ENCODE data around the gene LDAF1.

Gene LDAF1

DNA sequence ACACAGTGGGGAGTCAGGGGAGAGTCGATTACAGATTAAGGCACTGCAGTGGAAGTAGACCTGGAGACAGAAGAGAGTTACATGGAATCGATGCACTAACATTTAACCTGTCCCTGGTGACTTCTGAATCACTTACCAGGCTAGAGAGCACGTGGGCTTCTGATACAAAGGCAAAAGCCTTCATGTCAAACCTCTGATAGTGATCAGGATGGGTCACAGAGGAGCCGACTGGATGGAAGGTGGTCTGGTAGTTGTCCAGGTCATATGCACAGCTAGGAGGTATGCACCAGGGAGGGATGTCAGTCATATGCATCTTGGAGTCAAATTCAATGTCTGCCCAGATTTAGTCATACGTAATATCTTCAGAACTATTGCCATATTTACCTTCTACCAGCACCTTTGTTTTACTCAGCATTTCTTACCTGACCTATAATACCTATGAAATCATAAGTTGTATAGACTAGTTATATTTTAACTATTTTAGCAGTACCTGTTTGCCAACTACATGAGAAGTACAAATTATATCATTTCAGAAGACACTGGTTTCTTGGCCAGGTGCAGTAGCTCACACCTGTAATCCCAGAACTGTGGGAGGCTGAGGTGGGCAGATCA is 41.2 kb downstream of the LDAF1 start:
- DNase-seq = no peak

DNA sequence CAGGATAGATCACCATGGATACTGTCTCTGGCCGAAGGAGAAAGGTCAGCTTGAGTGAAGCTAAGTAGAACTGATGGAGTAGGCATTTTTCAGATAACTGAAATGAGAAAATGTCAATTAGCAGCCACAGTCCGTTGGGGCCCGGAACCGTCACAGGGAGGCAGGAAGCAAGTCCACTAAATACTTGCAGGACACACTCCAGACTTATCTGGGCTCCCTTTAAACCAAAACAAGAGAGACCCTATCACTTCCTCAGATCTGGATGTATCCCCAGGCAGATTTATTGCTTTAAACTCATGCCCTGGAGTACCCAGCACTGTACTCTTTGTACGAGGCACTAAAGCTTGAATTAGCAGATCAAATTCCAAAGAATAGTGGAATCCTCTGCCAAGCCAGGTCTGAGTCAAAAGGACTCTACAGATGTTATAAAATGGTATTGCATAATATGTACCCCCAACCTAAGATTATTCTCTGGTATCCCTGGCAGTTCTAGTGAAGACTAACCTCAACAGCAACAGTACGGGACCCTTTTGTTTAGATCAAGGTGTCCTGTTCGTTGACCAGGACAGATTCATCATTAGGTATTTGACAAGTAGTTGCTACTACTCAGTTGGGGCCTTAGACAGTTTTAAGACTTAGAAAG is 44.8 kb downstream of the LDAF1 start:
- no peak for DNase-seq

DNA sequence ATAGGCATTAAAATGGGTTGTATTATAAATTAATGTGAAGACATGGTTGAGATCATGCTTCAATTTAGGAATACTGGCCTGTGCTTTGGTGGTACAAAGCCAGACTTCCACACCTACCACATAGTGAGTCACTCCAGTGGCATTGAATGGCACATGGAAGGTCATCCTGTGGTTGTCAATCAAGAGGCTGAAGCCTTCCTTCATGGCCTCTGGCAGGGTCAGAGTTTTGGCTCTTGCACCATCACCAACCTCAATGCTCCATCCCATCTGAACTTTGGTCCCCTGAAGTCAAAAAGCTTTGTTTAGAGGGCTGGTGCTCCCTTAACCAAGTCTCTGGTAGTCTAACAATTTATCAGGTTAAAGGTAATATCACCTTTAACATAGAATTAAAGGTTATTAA is 46.8 kb downstream of the LDAF1 start:
- no peak for DNase-seq

DNA sequence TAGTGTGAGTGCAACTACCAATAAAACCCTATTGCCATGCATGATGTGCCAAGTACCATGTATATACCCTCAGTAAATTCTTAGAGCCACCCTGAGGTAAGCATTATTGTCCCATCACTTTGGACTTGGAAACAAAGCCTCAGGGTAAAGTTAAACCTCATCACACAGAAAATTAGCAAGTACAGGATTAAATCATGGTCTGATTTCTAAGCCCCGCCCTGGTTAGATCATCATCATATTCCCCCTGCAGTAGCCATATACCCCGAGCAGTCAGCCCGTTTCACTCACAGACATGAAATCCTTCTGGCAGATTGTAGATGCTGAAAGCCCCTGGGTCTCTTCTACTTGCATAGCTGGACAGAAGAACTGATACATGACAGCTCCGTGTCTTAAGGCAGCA is 48.1 kb downstream of the LDAF1 start:
- no peak for DNase-seq

DNA sequence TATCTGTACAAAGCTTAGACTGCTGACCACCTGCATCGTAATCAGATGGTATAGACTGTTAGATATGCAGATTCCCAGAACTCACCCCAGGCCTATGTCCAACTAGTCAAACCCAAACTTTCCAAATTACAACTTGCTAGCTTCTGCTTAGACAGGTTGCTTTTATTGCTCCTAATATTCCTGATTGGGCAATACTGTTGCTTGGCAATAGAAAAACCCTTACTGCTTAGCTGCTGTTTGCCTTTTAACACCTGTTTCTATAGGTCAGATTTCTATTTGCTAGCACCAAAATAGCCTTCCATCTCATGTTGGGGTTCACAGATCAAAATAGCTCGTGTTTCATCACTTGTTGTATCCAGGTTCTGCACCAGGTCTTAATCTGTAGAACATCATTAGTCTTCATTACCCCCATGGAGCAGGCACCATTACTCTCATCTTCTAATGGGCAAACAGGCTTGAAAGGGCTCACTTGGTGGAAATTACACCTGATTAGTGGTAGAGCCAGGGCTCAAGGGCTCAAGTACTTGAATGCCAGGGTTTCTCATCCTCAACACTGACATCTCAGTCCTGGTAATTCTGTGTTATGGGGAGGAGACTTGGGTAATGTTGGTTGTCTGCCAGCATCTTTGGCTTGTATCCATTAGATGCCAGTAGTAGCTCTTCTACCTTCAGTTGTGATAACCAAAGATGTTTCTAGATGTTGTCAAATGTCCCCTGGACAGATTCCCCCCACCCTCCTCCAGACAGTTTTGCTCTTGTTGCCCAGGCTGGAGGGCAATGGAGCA is 50.2 kb downstream of the LDAF1 start:
- no peak for DNase-seq

DNA sequence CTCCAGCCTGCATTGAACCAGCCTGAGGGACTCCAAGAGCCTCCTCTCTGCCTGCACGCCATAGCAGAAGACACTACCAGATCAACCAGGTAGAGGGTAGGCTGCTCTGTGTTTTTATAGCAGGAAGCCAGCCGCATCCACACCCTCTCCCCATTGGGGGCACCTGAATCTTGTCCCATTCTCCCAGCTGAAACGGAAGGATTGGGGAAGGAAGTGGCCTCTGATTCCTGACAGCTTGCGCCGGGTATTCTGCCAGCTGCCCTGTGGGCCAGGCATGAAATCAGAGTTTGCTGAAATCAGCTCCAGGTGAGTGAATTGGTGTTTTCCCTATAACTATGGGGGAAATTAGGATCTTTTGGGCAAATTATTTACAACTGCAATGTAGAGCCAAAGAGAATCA is 53.0 kb downstream of the LDAF1 start, which contains the start of gene ZP2:
ZP2 (minus strand) TSS at position 89 of the 400 bp plus-strand sequence; CDS start at position 62, 27 bp downstream.
- no peak for DNase-seq

DNA sequence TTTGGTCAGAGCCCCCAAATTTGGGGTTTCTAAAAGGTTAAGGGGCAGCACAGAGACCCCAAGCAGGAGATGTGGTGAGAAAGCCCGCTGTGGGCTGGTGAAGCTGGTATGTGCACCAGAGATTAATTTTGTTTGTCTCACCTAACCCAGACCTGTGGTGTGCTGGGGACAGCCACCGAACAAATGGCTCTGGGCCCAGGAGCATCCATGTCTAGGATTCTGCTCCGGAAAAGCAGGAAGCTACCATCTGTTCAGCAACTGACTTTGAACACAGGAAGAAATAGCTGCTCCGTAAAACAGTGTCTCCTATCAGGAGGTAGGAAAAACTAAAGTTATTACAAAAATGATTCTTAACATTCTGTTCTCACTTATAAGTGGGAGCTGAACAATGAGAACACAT is 55.6 kb downstream of the LDAF1 start:
- no peak for DNase-seq

DNA sequence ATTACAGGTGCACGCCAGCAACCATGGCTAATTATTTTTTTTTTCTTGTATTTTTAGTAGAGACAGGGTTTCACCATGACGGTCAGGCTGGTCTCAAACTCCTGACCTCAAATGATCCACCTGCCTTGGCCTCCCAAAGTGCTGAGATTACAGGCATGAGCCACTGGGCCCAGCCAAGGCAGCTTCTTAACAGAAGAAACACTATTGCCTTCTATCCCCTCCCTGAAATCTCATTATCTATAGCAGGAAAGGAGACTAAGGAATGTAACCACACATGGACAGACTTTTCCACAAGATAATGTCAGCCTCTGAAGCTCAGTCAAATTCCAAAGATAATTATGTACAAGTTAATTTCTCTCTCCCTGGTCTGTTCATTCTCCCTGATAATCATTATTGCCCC is 58.6 kb downstream of the LDAF1 start:
- no peak for DNase-seq

DNA sequence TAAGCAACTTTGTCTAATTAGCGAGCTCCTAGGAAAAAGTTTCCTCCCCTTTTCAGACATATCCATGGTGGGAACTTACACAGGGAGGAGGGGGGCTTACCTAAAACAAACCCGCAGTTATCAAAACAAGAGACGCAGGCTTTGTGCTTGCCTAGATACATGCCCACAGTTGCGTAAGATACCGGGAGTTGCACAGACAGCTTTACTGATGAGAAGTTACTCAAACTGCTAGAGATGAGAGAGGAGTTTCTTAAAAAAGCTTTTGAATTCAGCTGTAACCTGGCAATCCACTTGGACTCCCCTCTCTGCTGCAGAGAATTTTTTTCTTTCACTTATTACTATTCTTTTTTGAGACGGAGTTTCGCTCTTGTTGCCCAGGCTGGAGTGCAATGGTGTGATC is 59.7 kb downstream of the LDAF1 start:
- DNase-seq = no peak

DNA sequence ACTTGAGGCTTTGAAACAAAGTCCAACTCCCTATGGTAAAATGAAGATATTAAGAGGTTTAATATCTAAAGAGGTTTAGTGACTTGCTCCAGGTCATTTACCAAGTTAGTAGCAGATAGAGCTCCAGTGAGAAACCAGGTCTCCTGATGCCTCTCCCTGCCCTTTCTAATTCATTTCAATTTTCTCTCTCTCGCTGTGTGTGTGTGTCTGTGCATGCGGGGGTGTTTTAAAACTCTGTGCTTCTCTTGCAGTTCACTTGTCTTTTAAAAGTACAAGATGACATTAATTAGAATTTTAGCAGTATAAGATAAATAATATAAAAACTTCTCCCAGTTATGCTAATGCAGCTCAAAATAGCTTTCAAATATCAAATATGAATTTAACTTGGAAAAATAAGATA is 61.1 kb downstream of the LDAF1 start:
- no peak for DNase-seq

DNA sequence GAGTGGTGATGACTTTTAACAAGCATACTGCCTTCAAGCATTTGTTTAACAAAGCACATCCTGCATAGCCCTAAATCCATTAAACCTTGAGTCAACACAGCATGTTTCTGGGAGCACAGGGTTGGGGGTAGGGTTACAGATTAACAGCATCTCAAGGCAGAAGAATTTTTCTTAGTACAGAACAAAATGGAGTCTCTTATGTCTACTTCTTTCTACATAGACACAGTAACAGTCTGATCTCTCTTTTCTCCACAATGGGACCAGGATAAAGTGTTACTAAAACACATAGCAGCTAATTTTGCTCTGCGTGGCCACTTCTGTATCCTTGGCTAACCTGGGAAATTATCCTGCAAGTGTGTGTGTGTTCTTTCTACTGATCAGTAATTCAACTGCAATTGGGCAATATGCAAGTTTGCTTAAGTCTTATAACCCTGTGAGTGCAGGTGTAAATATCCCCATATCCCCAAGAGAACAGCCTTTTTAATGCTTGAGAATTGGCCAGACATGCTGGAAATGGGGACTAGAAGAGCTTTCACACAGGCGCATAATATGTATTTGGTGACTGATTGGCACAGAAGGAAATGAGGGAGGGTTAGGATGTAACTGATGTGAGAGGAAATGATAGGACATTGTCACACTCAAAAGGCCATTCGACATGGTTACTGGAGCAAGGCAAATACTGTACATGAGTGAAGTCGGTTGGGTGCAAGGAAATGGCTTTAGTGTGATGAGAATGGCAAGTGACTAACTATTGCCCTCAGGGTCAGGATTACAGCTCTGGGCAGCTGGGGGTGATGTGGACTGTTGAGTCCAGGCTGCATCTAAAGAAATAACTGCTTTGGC is 64.2 kb downstream of the LDAF1 start:
- no peak for DNase-seq

DNA sequence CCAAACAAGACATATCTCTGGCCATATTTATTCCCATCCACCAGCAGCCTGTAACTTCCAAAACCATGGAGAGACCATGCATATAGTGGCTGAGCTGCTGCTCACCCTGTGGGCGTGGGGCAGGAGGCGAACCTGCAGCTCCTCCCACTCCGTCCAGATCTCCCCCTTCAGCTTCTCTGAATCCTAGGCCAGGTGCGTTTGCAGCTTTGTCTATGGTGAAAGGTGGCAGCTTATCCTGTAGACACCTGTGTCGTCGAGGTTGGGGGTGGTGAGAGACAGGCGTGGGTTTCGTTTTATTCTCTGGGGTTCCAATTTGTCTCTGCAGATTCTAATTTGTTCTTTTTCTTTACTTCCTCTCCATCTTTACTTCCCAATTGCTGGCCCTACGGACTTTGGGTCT is 65.3 kb downstream of the LDAF1 start:
- DNase-seq = no peak

DNA sequence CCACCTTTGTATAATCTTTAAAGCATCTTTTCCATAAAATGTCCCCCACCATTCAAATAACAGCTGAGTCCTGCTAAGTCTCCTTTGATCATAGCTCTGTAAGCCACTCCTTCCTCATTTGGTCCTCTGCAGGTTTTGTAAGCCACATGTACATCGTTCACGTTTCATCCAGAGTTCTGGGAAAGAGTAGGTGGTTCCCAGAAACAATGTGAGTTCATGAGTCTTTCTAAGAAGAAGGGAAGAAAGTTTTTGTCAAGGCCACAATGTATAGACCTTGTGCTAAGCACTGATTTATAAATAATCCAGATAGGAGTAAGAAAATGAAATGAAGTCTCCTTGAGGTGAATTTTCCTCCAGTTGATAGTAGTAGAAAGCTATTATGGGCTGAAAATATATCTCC is 66.3 kb downstream of the LDAF1 start:
- no peak for DNase-seq

DNA sequence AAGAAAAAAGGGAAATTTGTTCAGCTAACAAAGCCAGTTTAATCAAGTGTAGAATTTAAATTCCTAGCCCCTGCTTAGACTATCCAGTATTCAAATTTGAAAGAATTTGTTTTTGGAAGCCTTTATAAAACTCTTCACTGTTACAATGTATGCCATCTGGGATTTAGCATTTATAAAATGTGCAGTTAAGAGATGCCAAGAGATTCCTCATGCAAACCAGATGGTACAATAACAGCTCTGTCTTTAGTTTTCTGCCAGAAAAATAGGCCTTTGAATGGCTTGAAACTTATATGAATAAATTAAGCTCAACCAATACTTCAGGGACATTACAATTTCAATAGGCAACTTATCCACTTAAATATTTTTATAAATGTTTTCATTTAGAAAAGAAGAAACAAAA is 68.3 kb downstream of the LDAF1 start:
- peak in 1 of 2 donors; percentile 65 for DNase-seq

DNA sequence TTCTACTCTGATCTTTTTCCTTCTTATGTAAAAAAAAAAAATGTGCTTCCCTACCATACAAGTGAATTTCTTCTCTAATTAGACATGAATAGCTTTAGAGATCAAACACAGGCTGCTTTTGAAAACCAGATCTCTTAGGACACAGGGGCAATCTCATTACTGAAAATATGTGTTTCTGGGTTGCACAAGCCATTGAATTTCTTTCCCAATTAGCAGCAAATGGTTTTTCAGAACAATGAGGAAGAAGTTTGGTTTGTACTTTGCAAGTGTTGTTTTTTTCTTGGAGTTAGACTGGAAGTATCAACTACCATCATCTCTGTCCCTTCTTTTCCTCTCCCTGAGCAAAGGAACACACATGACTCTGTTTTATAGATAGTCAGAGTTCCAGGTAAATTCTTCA is 69.4 kb downstream of the LDAF1 start:
- no peak for DNase-seq

DNA sequence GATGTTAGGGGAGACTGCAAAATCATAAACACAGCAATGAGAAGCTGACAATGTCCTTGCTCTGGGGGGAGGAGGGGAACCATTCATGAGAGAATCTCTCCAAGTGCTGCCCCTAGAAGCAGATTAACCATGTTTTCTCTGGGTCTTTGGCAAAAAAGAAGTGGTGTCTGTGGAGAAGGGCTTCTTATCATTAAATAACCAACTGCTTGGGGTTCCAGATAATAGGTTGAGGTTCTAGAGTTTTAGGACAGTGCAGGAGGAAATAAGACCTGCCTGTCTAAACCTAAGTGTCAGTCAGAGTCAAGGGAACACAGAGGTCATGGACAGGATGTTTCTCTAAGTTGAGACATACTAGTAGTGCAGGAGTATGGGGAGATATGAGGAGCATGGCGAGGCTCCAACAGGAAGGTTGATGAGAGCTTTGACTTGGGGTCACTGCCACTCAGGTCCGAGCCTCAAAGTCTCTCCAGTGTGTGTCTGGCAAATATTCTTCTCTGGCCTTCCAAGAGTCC is 69.9 kb downstream of the LDAF1 start:
- DNase-seq = no peak

Data from hippocampal formation (tissue), 2 donors.